ENCODE data around the gene CNN3. TPM values are rescaled to one million over a fixed set of nuclear protein-coding genes. Genes with fewer than 3 reads are reported as not detected.

The CNN3 gene
- total and polyA plus RNA-seq, 7 donors = 12.4 to 46.2 (median 19.2) TPM

- intact Hi-C loops (cut with DNase I) = no loop called here
- Histone ChIP-seq H3K4me1 (no peaks in the 10 kb centered on the region), H3K27me3 (ENCODE audit: insufficient read depth in 3 of 3, low read length in 2 of 3) (no peaks in the 10 kb centered on the region), H3K9me3 (no peaks in the 10 kb centered on the region), H3K27ac (no peak overlapping the region), H3K4me3 (no peak overlapping the region), H3K36me3 (ENCODE audit: insufficient read depth in 1 of 2, low read depth in 1 of 2) (no peaks in the 10 kb centered on the region)
- ATAC-seq = no peak
- TF ChIP-seq, protein P1, sequence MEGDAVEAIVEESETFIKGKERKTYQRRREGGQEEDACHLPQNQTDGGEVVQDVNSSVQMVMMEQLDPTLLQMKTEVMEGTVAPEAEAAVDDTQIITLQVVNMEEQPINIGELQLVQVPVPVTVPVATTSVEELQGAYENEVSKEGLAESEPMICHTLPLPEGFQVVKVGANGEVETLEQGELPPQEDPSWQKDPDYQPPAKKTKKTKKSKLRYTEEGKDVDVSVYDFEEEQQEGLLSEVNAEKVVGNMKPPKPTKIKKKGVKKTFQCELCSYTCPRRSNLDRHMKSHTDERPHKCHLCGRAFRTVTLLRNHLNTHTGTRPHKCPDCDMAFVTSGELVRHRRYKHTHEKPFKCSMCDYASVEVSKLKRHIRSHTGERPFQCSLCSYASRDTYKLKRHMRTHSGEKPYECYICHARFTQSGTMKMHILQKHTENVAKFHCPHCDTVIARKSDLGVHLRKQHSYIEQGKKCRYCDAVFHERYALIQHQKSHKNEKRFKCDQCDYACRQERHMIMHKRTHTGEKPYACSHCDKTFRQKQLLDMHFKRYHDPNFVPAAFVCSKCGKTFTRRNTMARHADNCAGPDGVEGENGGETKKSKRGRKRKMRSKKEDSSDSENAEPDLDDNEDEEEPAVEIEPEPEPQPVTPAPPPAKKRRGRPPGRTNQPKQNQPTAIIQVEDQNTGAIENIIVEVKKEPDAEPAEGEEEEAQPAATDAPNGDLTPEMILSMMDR (IDR thresholded peaks at IDR 0.05) = no peak
- WGBS, 3 donors = 95 to 96% (median 96%) methylated on average over 5 of the region's 5 CpGs
- no peak for DNase-seq
These were observed 25.6 kb upstream of the CNN3 start for GRCh38 chr1:94952539-94952938.

GRCh38 chr1:94951509-94952208 is 24.7 kb upstream of the CNN3 start:
- intact Hi-C loops (cut with DNase I) = no loop called here
- DNase-seq (no peak), ATAC-seq (no peak)
- H3K4me1 ChIP-seq = no peaks in the 10 kb centered on the region
- H3K27ac ChIP-seq = no peak overlapping the region
- H3K36me3 ChIP-seq (ENCODE audit: insufficient read depth in 1 of 2, low read depth in 1 of 2) = no peaks in the 10 kb centered on the region
- no peak overlapping the region for H3K4me3 ChIP-seq
- TF ChIP-seq, protein P1 (IDR thresholded peaks at IDR 0.05) = no peak
- 64 to 81% (median 69%) methylated on average over 5 of the region's 5 CpGs for WGBS, 3 donors
- no peaks in the 10 kb centered on the region for H3K27me3 ChIP-seq (ENCODE audit: insufficient read depth in 3 of 3, low read length in 2 of 3)
- no peaks in the 10 kb centered on the region for H3K9me3 ChIP-seq

DNA sequence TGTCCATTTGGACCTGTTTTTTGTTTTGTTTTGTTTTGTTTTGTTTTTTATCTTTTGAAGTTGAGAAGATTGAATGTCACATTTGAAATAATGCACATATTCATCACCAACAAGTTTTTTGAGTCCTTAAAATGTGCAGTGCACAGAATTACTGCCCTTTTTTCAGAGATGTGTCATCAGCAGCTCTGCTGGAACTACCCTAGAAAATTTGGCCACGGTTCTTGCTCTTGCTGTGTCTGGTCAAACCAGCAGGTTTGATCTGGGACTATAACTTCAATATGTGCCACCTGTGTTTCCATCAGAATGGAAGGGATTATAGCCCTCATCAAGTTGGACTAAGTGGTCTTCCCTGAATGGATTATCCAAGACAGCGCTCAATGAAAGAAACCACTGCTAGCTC is 24.1 kb upstream of the CNN3 start:
- intact Hi-C loops (cut with DNase I) = no loop called here
- TF ChIP-seq, protein P1 (IDR thresholded peaks at IDR 0.05) = no peak
- H3K27ac ChIP-seq = no peak overlapping the region
- H3K27me3 ChIP-seq (ENCODE audit: insufficient read depth in 3 of 3, low read length in 2 of 3) = no peaks in the 10 kb centered on the region
- H3K36me3 ChIP-seq (ENCODE audit: insufficient read depth in 1 of 2, low read depth in 1 of 2) = no peaks in the 10 kb centered on the region
- ATAC-seq (no peak), DNase-seq (no peak)
- no peaks in the 10 kb centered on the region for H3K4me1 ChIP-seq
- 33 to 73% (median 61%) methylated on average over 2 of the region's 2 CpGs for WGBS, 3 donors
- no peak overlapping the region for H3K4me3 ChIP-seq
- no peaks in the 10 kb centered on the region for H3K9me3 ChIP-seq

DNA sequence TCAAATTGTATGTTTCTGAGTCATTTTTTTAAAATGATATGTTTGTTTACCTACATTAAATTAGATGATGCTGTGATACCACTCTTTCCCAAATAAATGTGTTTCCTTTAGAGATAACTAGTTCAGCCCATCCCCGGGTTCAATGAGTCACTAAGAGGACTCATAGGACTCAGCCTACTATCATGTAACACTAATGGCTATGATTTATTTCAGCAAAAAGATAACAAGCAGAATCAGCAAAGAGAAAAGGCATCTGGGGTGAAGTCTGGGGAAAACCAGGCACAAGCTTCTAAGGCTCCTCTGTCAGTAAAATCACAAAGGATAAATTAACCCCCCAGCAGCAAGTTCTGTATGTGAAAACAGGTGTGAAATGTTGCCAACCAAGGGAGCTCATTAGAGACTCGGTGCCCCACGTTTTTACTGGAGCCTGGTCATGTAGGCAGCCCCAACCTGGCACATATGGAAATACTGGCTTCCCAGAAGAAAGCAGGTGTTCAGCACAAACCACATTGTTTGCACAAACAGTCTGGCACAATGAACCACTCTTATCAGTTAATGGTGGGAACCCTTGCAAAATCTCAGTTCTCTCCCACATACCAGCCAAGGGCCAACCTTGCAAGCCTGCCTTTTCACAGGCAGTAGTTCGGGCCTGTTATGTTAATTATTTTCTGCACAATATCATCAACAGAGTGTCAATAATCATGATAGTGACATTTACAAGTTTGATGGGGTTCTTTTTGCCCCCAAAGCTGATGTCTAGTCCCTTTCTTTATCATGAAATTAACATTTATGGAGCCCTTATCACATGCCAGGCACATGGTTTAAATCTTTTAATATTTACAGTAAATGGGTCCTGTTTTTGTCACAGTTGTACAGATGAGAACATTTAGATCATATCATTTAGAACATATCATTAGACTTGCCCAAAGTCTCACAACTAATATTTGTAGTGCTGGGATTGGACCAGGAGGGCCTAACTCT is 23.1 kb upstream of the CNN3 start:
- Histone ChIP-seq H3K27me3 (ENCODE audit: insufficient read depth in 3 of 3, low read length in 2 of 3) (no peaks in the 10 kb centered on the region), H3K9me3 (no peaks in the 10 kb centered on the region), H3K4me3 (no peak overlapping the region), H3K4me1 (no peaks in the 10 kb centered on the region), H3K36me3 (ENCODE audit: insufficient read depth in 1 of 2, low read depth in 1 of 2) (no peaks in the 10 kb centered on the region), H3K27ac (no peak overlapping the region)
- DNase-seq (no peak), ATAC-seq (no peak)
- TF ChIP-seq, protein P1 (IDR thresholded peaks at IDR 0.05) = no peak
- 66 to 73% (median 68%) methylated on average over 4 of the region's 4 CpGs for WGBS, 3 donors
- intact Hi-C loops (cut with DNase I) = no loop called here
